SK-N-SH (cell line): ENCODE measurements around the gene GLOD4. TPM values are rescaled to one million over a fixed set of nuclear protein-coding genes. Genes with fewer than 3 reads are reported as not detected.
"Not testable (repeated sequence)": the region's sequence is repeated elsewhere in the genome, so short reads cannot be mapped to it uniquely, and the experiment has no call there.

ENCODE experiments used
- CTCF ChIA-PET: fragments of 300-600, 350-600 bp; formaldehyde crosslinking; extraction: SDS; loops from one replicate; lab custom pipeline; 2021; lab: Yijun Ruan, JAX
- POLR2A ChIA-PET: fragments of 350-600 bp; sonication (Branson Sonifier 250); formaldehyde crosslinking; extraction: SDS; loops from one replicate; lab custom pipeline; 2020; ENCODE audit warnings: antibody characterized with exemption, inconsistent platforms; lab: Yijun Ruan, JAX
- DNase-seq: peaks from one replicate; pipeline ENCODE4 v3.0.0; 2012
- H2AFZ ChIP-seq: fragments of 200-600 bp; sonication (generic); 2 replicates; pipeline ENCODE4 v1.8.1; 2016; ENCODE audit warnings: antibody characterized with exemption, mild to moderate bottlenecking, low read depth
- H3F3A ChIP-seq: fragments of 200-600 bp; sonication (generic); replicated peaks from 2 replicates; pipeline ENCODE3; 2016; ENCODE audit warnings: antibody characterized with exemption, mild to moderate bottlenecking; ENCODE audit not compliant: insufficient read depth
- H3K27ac ChIP-seq, 2 experiments: fragments of 200-500 bp in 1 of 2; fragments of 200-600 bp in 1 of 2; sonication (Bioruptor generic) in 1 of 2; sonication (generic), shearing (Covaris generic) in 1 of 2; 2 replicates each; pipeline versions ENCODE4 v1.5.1 to v1.6.1; 2014 to 2016; ENCODE audit warnings: low read depth in 2 of 2, inconsistent platforms in 1 of 2, low read length in 1 of 2, mild to moderate bottlenecking in 1 of 2, mixed read lengths in 1 of 2
- H3K27me3 ChIP-seq: fragments of 200-600 bp; sonication (generic), shearing (Covaris generic); 2 replicates; pipeline ENCODE4 v1.6.1; 2016; ENCODE audit warnings: mixed run types; ENCODE audit not compliant: insufficient read depth
- H3K36me3 ChIP-seq, 2 experiments: fragments of 200-500 bp in 1 of 2; fragments of 200-600 bp in 1 of 2; sonication (Bioruptor generic) in 1 of 2; sonication (generic) in 1 of 2; replicated peaks in 1 of 2; 2 replicates each; pipeline versions ENCODE3 to v1.5.1; 2014 to 2016; ENCODE audit warnings: low read length in 1 of 2, mild to moderate bottlenecking in 1 of 2; ENCODE audit not compliant: insufficient read depth in 2 of 2, control insufficient read depth in 1 of 2
- H3K4me1 ChIP-seq, 2 experiments: fragments of 200-500 bp in 1 of 2; fragments of 200-600 bp in 1 of 2; sonication (Bioruptor generic) in 1 of 2; sonication (generic), shearing (Covaris generic) in 1 of 2; 2 replicates each; pipeline versions ENCODE4 v1.5.1 to v1.6.1; 2014 to 2016; ENCODE audit warnings: low read depth in 1 of 2, low read length in 1 of 2, mixed run types in 1 of 2; ENCODE audit not compliant: insufficient read depth in 2 of 2, control insufficient read depth in 1 of 2
- H3K4me2 ChIP-seq: fragments of 200-600 bp; sonication (generic), shearing (Covaris generic); 2 replicates; pipeline ENCODE4 v1.6.1; 2017; ENCODE audit warnings: mixed run types
- H3K4me3 ChIP-seq, 2 experiments: fragments of 200-500 bp in 1 of 2; fragments of 200-600 bp in 1 of 2; sonication (Bioruptor generic) in 1 of 2; sonication (generic), shearing (Covaris generic) in 1 of 2; 2 replicates each; pipeline versions ENCODE4 v1.5.1 to v1.8.1; 2014 to 2016; ENCODE audit warnings: low read depth in 2 of 2, inconsistent platforms in 1 of 2, low read length in 1 of 2, mild to moderate bottlenecking in 1 of 2, mixed read lengths in 1 of 2, moderate library complexity in 1 of 2
- H3K79me2 ChIP-seq: fragments of 200-600 bp; sonication (generic); 2 replicates; pipeline ENCODE4 v1.8.1; 2017; ENCODE audit warnings: mild to moderate bottlenecking; ENCODE audit not compliant: insufficient read depth
- H3K9ac ChIP-seq: fragments of 200-600 bp; sonication (generic); 2 replicates; pipeline ENCODE4 v1.6.1; 2017; ENCODE audit warnings: mixed run types
- H3K9me2 ChIP-seq: fragments of 200-600 bp; sonication (generic); 2 replicates; pipeline ENCODE4 v1.6.1; 2017; ENCODE audit warnings: mixed run types
- H3K9me3 ChIP-seq: fragments of 200-600 bp; sonication (generic); 2 replicates; pipeline ENCODE4 v1.6.1; 2017; ENCODE audit warnings: mixed run types, mild to moderate bottlenecking, moderate library complexity
- H4K20me1 ChIP-seq: fragments of 200-600 bp; sonication (generic); 2 replicates; pipeline ENCODE4 v1.6.1; 2017; ENCODE audit warnings: mild to moderate bottlenecking, mixed run types; ENCODE audit not compliant: insufficient read depth
- CHD2 ChIP-seq: fragments of 150-350 bp; IDR thresholded peaks from 2 replicates; pipeline ENCODE4 v1.6.1; 2018; ENCODE audit warnings: low read length; ENCODE audit not compliant: partially characterized antibody
- CTCF ChIP-seq: fragments of 200-600 bp; sonication (generic); IDR thresholded peaks from 2 replicates; pipeline ENCODE4 v1.6.1; 2017; ENCODE audit warnings: antibody characterized with exemption, mild to moderate bottlenecking, moderate library complexity
- FOXJ3 ChIP-seq: sonication (generic); formaldehyde crosslinking; IDR thresholded peaks from 2 replicates; pipeline ENCODE4 v1.5.1; 2020; ENCODE audit warnings: mild to moderate bottlenecking, missing genetic modification reagents
- FOXM1 ChIP-seq: IDR thresholded peaks from 2 replicates; pipeline ENCODE4 v1.4.0; 2012; ENCODE audit warnings: low read depth, mild to moderate bottlenecking
- NRF1 ChIP-seq: IDR thresholded peaks from 2 replicates; pipeline ENCODE4 v1.6.1; 2012; ENCODE audit warnings: low read depth, mild to moderate bottlenecking, low read length
- RAD21 ChIP-seq: IDR thresholded peaks from 2 replicates; pipeline ENCODE4 v1.6.1; 2012; ENCODE audit warnings: mild to moderate bottlenecking, low read length
- REST ChIP-seq: IDR thresholded peaks from 2 replicates; pipeline ENCODE4 v1.6.1; 2012; ENCODE audit warnings: mild to moderate bottlenecking, low read depth, low read length, moderate library complexity
- RXRA ChIP-seq: IDR thresholded peaks from 2 replicates; pipeline ENCODE4 v1.4.0; 2012; ENCODE audit warnings: low read depth, mild to moderate bottlenecking, borderline replicate concordance
- SIN3A ChIP-seq: IDR thresholded peaks from 2 replicates; pipeline ENCODE4 v1.6.1; 2012; ENCODE audit warnings: low read depth, mild to moderate bottlenecking, low read length, moderate library complexity, borderline replicate concordance
- WGBS: methylation state at CpG from one replicate; pipeline ENCODE4 v1.1.6; 2017; ENCODE audit warnings: low lambda C conversion rate; 5-methylcytosine and 5-hydroxymethylcytosine counted together
- polyA plus RNA-seq, 3 experiments: library from polyadenylated mRNA; depleted of rRNA; stranded (reverse); fragments of >200 nt; gene quantifications; 2 replicates each; pipeline ENCODE4 v1.2.3, GENCODE V29; 2012

The GLOD4 gene
- polyA plus RNA-seq, 1 of the 3 experiments (the other 2 are of a cell fraction) = 34.3 TPM

- H3K4me2 ChIP-seq = no peak overlapping the region
- H3K79me2 ChIP-seq = no peaks in the 10 kb centered on the region
- no peaks in the 10 kb centered on the region for H4K20me1 ChIP-seq
These were observed 48.3 kb upstream of the GLOD4 start for GRCh38 chr17:830381-830780.

GRCh38 chr17:829614-830013, 47.5 kb upstream of the GLOD4 start:
- H3K4me2 ChIP-seq, H3K36me3 ChIP-seq, H3K4me3 ChIP-seq, H4K20me1 ChIP-seq, H3K9ac ChIP-seq, POLR2A ChIA-PET, H2AFZ ChIP-seq, H3K79me2 ChIP-seq, H3K9me3 ChIP-seq, H3K9me2 ChIP-seq, H3F3A ChIP-seq, H3K27ac ChIP-seq, H3K4me1 ChIP-seq, DNase-seq: not testable (repeated sequence)
- CTCF ChIA-PET = interaction anchor here (0.8 kb wide), 1 partner anchor 30 kb away, joined by 3 read pairs; no protein-coding TSS in a partner anchor
- peaks cover 34% of the 10 kb centered on the region; the same call in 1 of the 2 replicates for H3K27me3 ChIP-seq
- 37% methylated on average over 3 of the region's 3 CpGs for WGBS

More at GRCh38 chr17:830381-830780, 48.3 kb upstream of the GLOD4 start:
- no peak overlapping the region for H2AFZ ChIP-seq
- no peak overlapping the region for H3K9ac ChIP-seq
- H3K27ac ChIP-seq = no peak overlapping the region
- H3K4me3 ChIP-seq = no peak overlapping the region
- CTCF ChIA-PET = interaction anchor here (0.8 kb wide), 1 partner anchor 31 kb away, joined by 3 read pairs; no protein-coding TSS in a partner anchor
- H3K36me3 ChIP-seq = no peaks in the 10 kb centered on the region
- no peaks in the 10 kb centered on the region for H3K9me2 ChIP-seq
- POLR2A ChIA-PET = no interaction called here
- peaks cover 27% of the 10 kb centered on the region; the same call in 1 of the 2 replicates for H3K27me3 ChIP-seq
- no peaks in the 10 kb centered on the region for H3K4me1 ChIP-seq
- no peak for DNase-seq
- H3K9me3 ChIP-seq = no peaks in the 10 kb centered on the region
- TF ChIP-seq FOXM1 = no peak
- no peak for TF ChIP-seq FOXJ3 (CRISPR knock-in tag)
- TF ChIP-seq CHD2 = no peak
- no peak for TF ChIP-seq RXRA
- TF ChIP-seq SIN3A = no peak
- TF ChIP-seq RAD21 = no peak
- no peak for TF ChIP-seq CTCF
- TF ChIP-seq NRF1 = no peak
- TF ChIP-seq REST = no peak
- TF ChIP-seq, all 33 proteins: peak for 0
- no peaks in the 10 kb centered on the region for H3F3A ChIP-seq
- WGBS = 74% methylated on average over 19 of the region's 19 CpGs
